Osteocyte (in vitro differentiated cells): ENCODE measurements around the gene YWHAQ. TPM values are rescaled to one million over a fixed set of nuclear protein-coding genes. Genes with fewer than 3 reads are reported as not detected.
A peak's percentile ranks its signal among the peaks of the same experiment; 100 is the strongest.

Source experiments
- DNase-seq: peaks from one replicate; pipeline ENCODE4 v3.0.0; 2021; ENCODE audit warnings: mixed read lengths; ENCODE audit not compliant: unreplicated experiment; ENCODE audit errors: extremely low spot score
- H3K27ac Mint-ChIP-seq: one replicate; pipeline ENCODE4 v1.8.0; 2021; ENCODE audit warnings: mild to moderate bottlenecking, mixed read lengths; ENCODE audit not compliant: unreplicated experiment
- H3K27me3 Mint-ChIP-seq: one replicate; pipeline ENCODE4 v1.8.0; 2021; ENCODE audit warnings: mixed read lengths; ENCODE audit not compliant: unreplicated experiment
- H3K36me3 Mint-ChIP-seq: one replicate; pipeline ENCODE4 v1.8.0; 2021; ENCODE audit warnings: mixed read lengths; ENCODE audit not compliant: unreplicated experiment
- H3K4me1 Mint-ChIP-seq: one replicate; pipeline ENCODE4 v1.8.0; 2021; ENCODE audit warnings: mixed read lengths; ENCODE audit not compliant: unreplicated experiment
- H3K4me3 Mint-ChIP-seq: one replicate; pipeline ENCODE4 v1.8.0; 2021; ENCODE audit warnings: mild to moderate bottlenecking, moderate library complexity, mixed read lengths; ENCODE audit not compliant: unreplicated experiment
- H3K9me3 Mint-ChIP-seq: one replicate; pipeline ENCODE4 v1.8.0; 2021; ENCODE audit warnings: mixed read lengths; ENCODE audit not compliant: unreplicated experiment
- CTCF ChIP-seq: fragments of 200-600 bp; sonication (generic); IDR thresholded peaks from 2 replicates; pipeline ENCODE4 v1.5.0; 2021; ENCODE audit warnings: antibody characterized with exemption, mild to moderate bottlenecking, moderate library complexity
- total RNA-seq: library from RNA; stranded (reverse); gene quantifications from 2 replicates; pipeline ENCODE4 v1.2.1, GENCODE V29; 2021

The YWHAQ gene
- total RNA-seq, 1 donor from 2014 or later, result 296 TPM

DNA sequence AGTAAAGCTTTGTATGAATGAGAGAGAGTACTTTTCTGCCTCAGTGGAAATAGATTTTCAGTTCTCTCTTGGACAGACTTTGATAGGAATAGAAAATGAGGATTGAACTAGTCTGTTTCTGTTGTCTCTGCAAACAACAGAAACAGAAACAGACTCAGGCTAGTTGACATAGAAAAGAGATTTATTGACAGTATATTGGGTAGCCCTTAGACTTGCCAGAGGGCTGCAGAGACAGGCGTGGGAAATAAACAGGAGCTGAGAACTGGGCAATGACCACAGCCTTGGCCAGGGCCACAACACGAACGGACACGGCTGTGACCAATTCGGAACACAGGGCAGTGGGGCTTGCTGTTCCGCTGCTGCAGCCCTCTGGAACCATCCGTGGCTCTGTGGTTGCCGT lies 30.5 kb upstream of the YWHAQ start:
- no peak for TF ChIP-seq CTCF
- Mint-ChIP-seq H3K4me3 (no peak overlapping the region), H3K36me3 (no peaks in the 10 kb centered on the region), H3K27me3 (no peaks in the 10 kb centered on the region), H3K4me1 (peaks cover 53% of the 10 kb centered on the region), H3K27ac (no peak overlapping the region), H3K9me3 (no peaks in the 10 kb centered on the region)
- no peak for DNase-seq

DNA sequence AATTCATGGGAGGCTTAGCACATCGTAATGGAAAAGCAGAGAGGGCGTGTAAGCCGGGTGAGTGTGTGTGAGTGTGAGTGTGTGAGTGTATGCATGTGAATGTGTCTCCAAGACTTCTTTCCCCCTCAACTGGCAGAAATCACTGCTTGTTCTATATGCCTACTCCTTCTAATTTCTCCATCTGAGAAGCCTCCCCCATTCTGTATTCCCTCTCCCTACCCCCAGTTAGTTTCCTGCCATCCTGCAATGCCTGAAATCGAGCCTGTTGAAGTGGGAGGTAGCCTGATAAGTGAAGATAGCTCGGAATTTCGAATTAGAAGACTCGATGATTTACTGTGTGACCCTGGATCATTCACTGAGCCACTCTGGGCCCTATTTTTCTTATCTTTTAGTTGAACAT lies 30.0 kb upstream of the YWHAQ start:
- DNase-seq, result no peak
- TF ChIP-seq CTCF, result no peak
- Mint-ChIP-seq H3K4me3 (no peak overlapping the region), H3K27me3 (no peaks in the 10 kb centered on the region), H3K9me3 (no peaks in the 10 kb centered on the region), H3K36me3 (no peaks in the 10 kb centered on the region), H3K4me1 (peaks cover 53% of the 10 kb centered on the region), H3K27ac (no peak overlapping the region)

DNA sequence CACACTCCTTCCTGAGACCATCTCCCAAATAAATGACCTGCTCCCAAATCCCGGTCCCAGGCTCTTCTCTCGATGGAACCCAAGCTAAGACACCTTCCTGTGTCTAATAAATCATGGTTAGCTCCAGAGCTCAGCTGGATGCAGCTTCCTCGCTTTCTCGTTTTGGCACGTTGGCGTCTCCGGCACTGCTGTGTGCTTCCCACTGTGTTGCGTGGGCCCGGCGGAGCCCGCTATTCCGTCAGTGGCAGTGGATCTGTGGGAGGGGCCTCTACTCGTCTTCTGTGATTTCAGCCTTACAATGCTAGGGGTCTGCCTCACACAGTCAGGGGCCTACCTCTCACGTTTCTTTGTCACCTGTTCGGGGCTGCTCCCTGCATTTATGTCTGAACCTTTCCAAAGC lies 29.4 kb upstream of the YWHAQ start:
- no peak for TF ChIP-seq CTCF
- Mint-ChIP-seq H3K27me3 (no peaks in the 10 kb centered on the region), H3K4me3 (no peak overlapping the region), H3K9me3 (no peaks in the 10 kb centered on the region), H3K4me1 (peaks cover 54% of the 10 kb centered on the region), H3K27ac (no peak overlapping the region), H3K36me3 (no peaks in the 10 kb centered on the region)
- no peak for DNase-seq

DNA sequence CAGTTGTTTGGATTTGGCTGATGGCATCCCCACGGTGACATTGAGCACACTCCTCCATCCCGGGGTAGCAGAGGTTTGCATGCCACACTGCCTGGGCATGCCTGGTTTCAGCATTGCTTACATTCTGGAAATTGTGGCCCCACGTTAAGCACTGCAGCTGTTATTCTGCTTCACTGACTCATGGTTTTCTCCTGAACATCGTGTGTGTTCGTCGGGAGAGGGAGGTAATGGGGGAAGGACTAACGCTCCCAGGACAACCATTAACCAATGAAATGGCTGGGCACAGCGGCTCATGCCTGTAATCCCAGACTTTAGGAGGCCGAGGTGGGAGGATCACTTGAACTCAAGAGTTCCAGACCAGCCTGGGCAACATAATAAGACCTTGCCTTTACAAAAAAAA lies 28.2 kb upstream of the YWHAQ start:
- TF ChIP-seq CTCF, result no peak
- H3K4me1 Mint-ChIP-seq, result peaks cover 52% of the 10 kb centered on the region
- peak overlapping the region; percentile 87 for H3K27ac Mint-ChIP-seq
- H3K4me3 Mint-ChIP-seq, result no peak overlapping the region
- no peaks in the 10 kb centered on the region for H3K9me3 Mint-ChIP-seq
- DNase-seq, result no peak
- no peaks in the 10 kb centered on the region for H3K36me3 Mint-ChIP-seq
- H3K27me3 Mint-ChIP-seq, result no peaks in the 10 kb centered on the region

GRCh38 chr2:9657731-9658130 lies 26.9 kb upstream of the YWHAQ start:
- Mint-ChIP-seq H3K27me3 (no peaks in the 10 kb centered on the region), H3K36me3 (no peaks in the 10 kb centered on the region), H3K27ac (peak overlapping the region; percentile 71), H3K4me3 (no peak overlapping the region), H3K9me3 (no peaks in the 10 kb centered on the region), H3K4me1 (peaks cover 62% of the 10 kb centered on the region)
- no peak for DNase-seq
- TF ChIP-seq CTCF, result no peak
